Measurements from ENCODE around the gene NAV3. TPM values are rescaled to one million over a fixed set of nuclear protein-coding genes. Genes with fewer than 3 reads are reported as not detected.

Gene NAV3
- total RNA-seq, 1 experiment from 2014 or later = 53.3 TPM

DNA sequence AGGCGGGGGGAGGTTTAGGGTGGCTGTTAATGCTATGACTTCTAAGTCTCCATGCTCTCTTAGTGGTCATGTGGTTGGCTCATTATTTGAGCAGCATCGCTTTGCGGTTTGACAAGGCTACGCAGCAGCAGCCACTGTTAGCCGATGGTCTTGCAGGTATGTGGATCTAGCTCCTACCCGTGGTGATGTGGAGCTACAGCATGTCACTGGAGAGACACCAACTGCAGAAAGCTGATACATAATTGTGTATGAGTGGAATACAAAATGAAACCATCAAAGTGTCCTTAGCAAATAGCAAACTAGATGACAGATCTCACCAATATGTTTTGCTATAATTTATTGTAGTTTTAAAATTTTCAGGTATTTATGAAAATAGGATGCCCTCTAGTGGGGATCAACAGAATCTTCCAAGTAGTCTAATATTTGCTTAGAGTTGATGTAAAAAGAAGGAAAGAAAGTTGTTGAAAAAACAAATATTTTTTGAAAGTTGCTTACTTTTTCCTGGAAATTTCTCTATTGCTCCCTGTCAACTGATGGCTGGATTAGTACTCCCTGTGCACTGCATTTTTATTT is 94.9 kb downstream of the NAV3 start:
- DNase-seq (ENCODE audit: low read depth) = peak; percentile 95

GRCh38 chr12:77928078-77928477 is 97.4 kb downstream of the NAV3 start:
- no peak for DNase-seq (ENCODE audit: low read depth)

DNA sequence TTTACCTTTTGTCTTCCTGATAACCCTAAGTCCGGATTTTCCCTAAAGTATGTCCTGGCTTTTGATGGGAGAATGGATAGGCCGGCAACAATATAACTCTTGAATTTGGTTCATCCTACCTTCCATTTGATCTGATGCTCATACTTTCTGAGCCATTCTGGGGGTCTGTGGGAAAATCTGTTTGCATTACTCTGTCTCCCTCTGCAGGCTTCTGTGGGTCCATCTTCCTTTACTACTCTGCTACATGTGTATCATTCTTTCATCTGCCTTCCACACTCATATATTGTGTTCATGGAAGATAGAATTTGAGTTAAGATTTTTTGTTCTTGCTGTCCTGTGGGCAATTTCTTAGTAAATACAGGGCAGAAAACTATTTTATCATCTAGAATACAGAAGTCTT is 101.5 kb downstream of the NAV3 start:
- no peak for DNase-seq (ENCODE audit: low read depth)

DNA sequence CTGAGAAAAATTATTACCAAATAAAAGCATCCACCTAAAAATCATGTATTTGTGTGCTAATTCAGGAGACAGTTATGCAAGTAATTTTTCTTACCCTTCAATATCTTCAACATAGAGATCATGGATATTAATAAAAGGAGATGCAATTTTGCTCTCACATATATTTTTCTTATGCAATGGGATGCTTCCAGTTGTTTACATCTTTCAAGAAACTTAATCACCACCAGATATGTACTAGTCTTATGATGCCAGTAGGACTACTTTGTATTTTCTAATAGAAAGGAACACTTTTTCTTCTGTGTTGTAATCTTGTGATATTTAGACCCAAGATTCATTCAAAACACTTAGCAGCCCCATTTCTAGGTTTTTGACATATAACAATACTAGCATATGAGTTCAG is 107.6 kb downstream of the NAV3 start:
- DNase-seq (ENCODE audit: low read depth) = no peak

DNA sequence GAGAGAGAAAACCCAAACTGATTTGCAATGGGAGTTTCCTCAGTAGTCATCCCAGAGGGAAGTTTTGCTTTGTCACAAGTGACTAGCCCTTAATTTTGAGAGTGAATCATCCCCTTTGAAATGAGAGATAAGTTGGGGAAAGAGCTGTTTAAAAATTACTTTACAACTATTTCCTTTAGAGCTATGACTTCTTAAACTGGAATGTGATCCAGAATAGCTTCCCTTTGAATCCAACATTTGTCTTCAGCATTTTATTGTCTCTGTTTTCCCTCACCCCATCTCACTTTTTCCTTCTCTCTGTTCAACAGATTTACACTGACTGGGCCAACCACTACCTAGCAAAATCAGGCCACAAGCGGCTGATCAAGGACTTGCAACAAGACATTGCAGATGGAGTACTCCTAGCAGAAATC is 109.3 kb downstream of the NAV3 start:
- DNase-seq (ENCODE audit: low read depth) = peak; percentile 89

- peak; percentile 77 for DNase-seq (ENCODE audit: low read depth)
Observed at GRCh38 chr12:77940567-77940966, 109.9 kb downstream of the NAV3 start.

- no peak for DNase-seq (ENCODE audit: low read depth)
Observed at GRCh38 chr12:77941401-77941800, 110.7 kb downstream of the NAV3 start.

GRCh38 chr12:77943466-77943865 is 112.8 kb downstream of the NAV3 start:
- DNase-seq (ENCODE audit: low read depth) = peak; percentile 81

GRCh38 chr12:77946541-77947061 is 115.9 kb downstream of the NAV3 start:
- DNase-seq (ENCODE audit: low read depth) = no peak

DNA sequence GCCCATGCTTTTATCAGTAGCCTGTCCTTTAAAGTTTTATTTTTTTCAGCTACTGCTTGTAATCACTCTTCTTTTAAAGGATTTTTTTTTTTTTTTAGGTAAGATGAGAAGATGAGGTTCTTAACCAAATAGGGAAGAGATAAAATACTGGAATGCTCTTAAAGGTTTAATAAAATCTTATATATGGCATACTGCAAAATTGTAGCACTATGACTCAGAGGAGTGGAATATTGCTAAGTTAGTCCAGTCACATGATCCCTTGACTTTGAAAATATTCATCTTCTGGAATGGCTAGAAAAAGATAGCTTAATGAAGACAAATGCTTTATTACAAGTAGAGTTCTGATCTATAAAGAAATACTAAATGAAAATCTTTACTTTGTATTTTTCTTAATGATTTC is 116.6 kb downstream of the NAV3 start:
- peak; percentile 75 for DNase-seq (ENCODE audit: low read depth)

- DNase-seq (ENCODE audit: low read depth) = no peak
Observed at GRCh38 chr12:77947746-77948145, 117.1 kb downstream of the NAV3 start.

DNA sequence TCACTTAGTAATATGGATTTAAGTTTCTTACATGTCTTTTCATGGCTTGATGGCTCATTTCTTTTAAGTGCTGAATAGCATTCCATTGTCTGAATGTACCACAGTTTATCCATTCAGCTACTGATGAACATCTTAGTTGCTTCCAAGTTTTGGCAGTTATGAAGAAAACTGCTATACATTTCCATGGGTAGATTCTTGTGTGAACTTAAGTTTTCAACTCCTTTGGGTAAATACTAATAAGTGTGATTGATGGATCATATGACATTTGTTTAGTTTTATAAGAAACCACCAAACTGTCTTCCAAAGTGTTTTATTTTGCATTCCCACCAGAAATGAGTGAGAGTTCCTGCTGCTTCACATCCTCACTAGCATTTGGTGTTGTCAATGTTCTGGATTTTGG is 119.2 kb downstream of the NAV3 start:
- DNase-seq (ENCODE audit: low read depth) = no peak

GRCh38 chr12:77953528-77954205 is 123.0 kb downstream of the NAV3 start:
- DNase-seq (ENCODE audit: low read depth) = no peak

DNA sequence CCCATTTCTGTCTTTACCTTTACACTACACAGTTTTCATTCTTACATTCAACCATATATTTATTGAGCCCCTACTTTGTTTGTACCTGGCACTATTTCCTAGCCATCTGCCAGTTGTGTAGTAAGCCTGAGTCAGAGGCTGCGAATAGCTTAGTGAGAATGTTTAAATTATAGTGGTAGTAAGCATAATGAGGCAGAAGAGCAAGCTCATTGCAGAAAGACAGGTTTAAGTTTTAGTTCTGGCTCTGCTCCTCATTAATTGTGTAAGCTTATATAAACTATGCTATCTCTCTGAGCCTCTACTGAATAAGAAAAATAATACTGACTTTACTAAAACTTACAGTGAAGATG is 123.5 kb downstream of the NAV3 start:
- DNase-seq (ENCODE audit: low read depth) = no peak

DNA sequence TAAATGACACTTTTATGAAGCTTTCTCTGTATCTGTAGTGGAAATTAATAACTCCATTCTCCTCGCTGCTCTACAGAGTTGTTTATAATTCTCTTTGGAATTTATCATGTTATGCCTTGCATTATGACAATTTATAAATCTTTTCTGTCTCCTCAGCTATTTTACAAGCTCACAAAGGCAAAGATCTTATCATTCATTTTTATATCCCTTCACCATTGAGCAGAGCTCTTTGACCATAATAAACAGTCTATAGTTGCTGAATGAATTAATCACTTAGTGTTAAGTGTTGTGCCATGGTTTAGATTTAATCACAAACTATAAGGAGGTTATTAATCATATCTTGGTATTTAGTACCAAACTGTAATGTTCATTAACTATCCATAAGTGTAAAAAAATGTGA is 126.4 kb downstream of the NAV3 start:
- no peak for DNase-seq (ENCODE audit: low read depth)

DNA sequence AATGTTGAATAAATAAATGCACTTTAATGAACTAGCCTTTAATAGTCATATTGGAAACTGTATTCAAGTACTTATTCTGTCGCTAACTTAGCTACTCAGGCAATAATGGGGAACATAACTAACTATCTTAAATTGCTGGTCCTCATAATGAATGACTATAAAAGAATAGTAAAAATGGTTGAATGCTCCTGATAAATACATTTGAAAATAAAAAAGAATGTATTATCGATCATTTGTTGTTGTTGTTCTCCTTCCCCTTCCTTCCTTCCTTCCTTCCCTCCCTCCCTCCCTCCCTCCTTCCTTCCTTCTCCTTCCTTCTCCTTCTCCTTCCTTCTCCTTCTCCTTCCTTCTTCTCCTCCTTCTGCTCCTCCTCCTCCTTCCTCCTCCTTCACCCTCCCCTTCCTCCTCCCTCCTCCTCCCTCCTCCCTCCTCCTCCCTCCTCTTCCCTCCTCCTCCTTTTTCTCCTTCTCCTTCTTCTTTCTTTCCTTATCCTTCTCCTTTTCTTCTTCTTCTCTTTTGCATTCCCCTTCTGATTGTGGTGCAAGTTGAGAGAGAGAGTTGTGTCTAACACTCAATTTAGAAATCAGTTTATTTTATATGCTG is 133.0 kb downstream of the NAV3 start:
- DNase-seq (ENCODE audit: low read depth) = no peak

DNA sequence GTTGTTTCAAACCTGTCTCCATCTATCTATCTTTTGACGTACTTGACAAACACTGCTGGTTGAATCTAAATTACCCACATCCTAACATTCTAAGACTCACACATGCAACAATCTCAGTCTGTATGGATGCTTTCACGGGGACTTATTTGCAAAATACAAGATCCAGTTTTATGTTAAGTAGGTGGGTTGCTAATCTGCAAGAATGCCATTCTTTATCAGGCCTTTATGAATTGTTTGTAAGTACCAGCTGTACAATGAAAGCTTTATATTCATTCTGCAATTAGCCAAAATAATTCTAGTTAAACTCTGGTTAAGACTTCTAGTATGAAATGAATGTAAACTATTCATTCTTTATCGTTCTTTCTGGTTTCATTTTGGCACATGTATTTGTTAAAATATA is 135.1 kb downstream of the NAV3 start:
- DNase-seq (ENCODE audit: low read depth) = no peak

DNA sequence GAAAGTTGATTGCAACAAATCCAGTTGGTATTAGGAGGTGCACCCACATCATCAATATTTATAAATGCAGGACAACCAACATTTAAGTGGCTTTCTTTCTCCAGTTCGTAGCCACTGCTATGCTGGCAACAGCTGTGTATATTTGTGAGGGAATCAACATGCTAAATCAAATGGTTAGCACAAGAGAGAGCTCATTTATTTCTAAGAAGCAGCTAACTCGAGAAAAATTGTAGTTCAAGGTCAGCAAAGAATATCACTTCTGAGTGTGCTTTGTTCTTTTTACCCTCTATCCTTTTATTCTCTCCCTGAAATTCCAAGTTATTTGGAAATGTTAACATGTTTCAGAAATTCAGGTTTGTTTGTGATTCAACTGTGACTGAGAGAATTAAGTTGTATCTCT is 137.3 kb downstream of the NAV3 start:
- DNase-seq (ENCODE audit: low read depth) = no peak

GRCh38 chr12:77968571-77968970 is 137.9 kb downstream of the NAV3 start:
- DNase-seq (ENCODE audit: low read depth) = no peak

DNA sequence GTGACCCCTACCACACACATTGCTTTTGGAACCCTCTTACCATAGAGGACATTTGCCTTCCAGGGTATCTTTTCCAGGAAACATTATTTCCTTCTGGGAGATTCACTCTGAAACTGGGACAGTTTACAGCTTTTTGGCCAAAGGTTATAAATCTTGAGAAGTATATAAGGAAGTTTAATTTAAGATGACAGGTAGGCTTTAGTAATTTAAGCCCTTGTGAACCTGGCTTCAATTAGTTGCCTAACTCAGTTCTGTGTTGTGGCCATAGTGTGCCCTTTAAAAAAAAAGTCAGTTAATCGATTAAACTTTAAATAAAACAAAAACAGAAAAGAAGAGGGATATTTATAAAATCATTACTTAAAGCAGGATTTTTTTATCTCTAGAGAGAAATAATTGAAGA is 142.9 kb downstream of the NAV3 start:
- no peak for DNase-seq (ENCODE audit: low read depth)

DNA sequence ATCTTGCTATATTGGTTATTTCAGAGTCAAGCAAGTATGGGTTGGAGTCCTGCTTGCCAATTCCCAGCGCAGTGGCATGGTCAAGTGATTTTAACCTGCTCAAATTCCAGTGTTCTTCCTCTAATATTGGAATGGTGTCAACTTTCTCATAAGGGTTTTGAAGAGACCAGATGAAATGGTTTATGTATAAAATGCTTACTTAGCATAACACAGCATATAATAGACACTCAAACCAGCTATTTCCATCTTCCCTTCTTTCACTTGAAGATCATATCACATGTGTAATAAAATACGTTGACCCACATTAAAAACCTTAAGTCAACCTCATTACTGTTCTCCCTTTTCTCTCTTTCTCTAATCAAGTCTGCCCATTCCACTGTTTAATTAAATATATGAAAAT is 144.0 kb downstream of the NAV3 start:
- no peak for DNase-seq (ENCODE audit: low read depth)

GRCh38 chr12:77979597-77980250 is 149.0 kb downstream of the NAV3 start:
- peak; percentile 25 for DNase-seq (ENCODE audit: low read depth)

DNA sequence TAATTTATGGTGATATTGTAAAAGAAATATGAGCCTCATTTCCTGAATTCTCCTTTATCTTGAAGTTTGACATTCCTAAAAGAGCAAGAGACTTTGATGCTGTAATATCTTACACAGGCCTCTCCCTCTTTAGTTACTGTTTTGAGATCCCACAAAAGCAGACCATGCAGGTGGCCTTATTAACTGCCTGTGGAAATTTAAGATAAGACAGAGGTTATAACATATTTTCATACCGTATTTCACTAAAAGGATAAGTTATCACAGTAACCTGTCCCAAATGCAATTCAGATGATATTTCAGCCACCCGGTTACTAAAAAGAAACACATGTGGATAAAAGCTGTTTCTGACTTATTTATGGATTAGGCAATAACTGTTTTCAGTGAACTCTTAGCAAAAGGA is 150.1 kb downstream of the NAV3 start:
- DNase-seq (ENCODE audit: low read depth) = no peak

All from LHCN-M2 (cell line).